Gastrocnemius medialis (tissue), 4 donors: ENCODE results near the gene C1QC.

Experiments used
- CTCF ChIP-seq, 5 experiments: fragments of 450-650 bp in 3 of 5; fragments of 200-600 bp in 2 of 5; sonication (generic) in 2 of 5; IDR thresholded peaks in 4 of 5; conservative IDR thresholded peaks in 1 of 5; 1 replicate in 4 of 5; 2 replicates in 1 of 5; pipeline ENCODE4 v1.5.1; 2016 to 2019; ENCODE audit warnings: antibody characterized with exemption in 5 of 5, mild to moderate bottlenecking in 3 of 5, moderate library complexity in 3 of 5
- POLR2A ChIP-seq, 2 donors: fragments of 450-650 bp; IDR thresholded peaks; one replicate each; pipeline ENCODE4 v1.6.1; 2017; ENCODE audit warnings: antibody characterized with exemption in 2 of 2, mild to moderate bottlenecking in 2 of 2, moderate library complexity in 2 of 2

DNA sequence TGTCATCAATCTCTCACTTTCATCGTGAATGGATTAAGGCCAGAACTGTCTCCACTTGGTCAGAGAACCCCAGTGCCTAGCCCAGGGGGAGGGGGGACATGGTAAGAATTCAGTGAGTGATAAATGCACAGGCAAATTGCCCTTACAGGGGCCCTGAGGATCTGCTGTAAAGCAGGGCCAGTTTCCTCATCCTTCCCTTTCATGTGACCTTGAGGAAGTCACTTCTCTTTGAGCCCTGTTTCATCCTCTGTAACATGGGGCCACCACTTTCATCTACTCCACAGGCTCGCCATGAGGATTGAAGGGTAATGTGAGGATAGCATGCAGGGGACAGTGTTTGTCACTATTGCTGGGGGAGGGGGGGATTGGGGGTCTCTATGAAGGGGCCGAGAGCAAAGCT is 35.1 kb upstream of the C1QC start:
- TF ChIP-seq CTCF (IDR thresholded peaks at IDR 0.05 in 4 of 5, conservative IDR thresholded peaks at IDR 0.05 in 1 of 5), result no peak
- TF ChIP-seq POLR2A (IDR thresholded peaks at IDR 0.05), result no peak
